SK-N-DZ (cell line): Measurements from ENCODE around the gene NUMA1.
A peak's percentile ranks its signal among the peaks of the same experiment; 100 is the strongest.

ENCODE experiments used
- DNase-seq: peaks from one replicate; pipeline ENCODE4 v3.0.0-alpha.2; 2015; ENCODE audit warnings: low spot score

Gene NUMA1

GRCh38 chr11:72102946-72103753 lies 22.8 kb upstream of the NUMA1 start, which contains the start of gene LAMTOR1:
LAMTOR1 (minus strand) TSS chr11:72103297; CDS start chr11:72103224, 73 bp downstream.
- DNase-seq = peak; percentile 100

- no peak for DNase-seq
Measured at GRCh38 chr11:72102631-72102945, 22.2 kb upstream of the NUMA1 start.

- DNase-seq = no peak
Measured at GRCh38 chr11:72102162-72102561, 21.8 kb upstream of the NUMA1 start.

- DNase-seq = no peak
Measured at GRCh38 chr11:72100462-72100861, 20.1 kb upstream of the NUMA1 start.

GRCh38 chr11:72100009-72100408 lies 19.7 kb upstream of the NUMA1 start:
- no peak for DNase-seq

- DNase-seq = no peak
Measured at GRCh38 chr11:72098741-72099140, 18.4 kb upstream of the NUMA1 start.

- peak; percentile 63 for DNase-seq
Measured at GRCh38 chr11:72091292-72091691, 10.9 kb upstream of the NUMA1 start.

- no peak for DNase-seq
Measured at GRCh38 chr11:72088076-72088808, 7.9 kb upstream of the NUMA1 start.

GRCh38 chr11:72085621-72086351 lies 5.4 kb upstream of the NUMA1 start:
- peak; percentile 52 for DNase-seq

GRCh38 chr11:72084965-72085364 lies 4.6 kb upstream of the NUMA1 start:
- peak; percentile 77 for DNase-seq

- DNase-seq = no peak
Measured at GRCh38 chr11:72084076-72084475, 3.7 kb upstream of the NUMA1 start.

- no peak for DNase-seq
Measured at GRCh38 chr11:72083414-72083813, 3.1 kb upstream of the NUMA1 start.

GRCh38 chr11:72081821-72082453 lies 1.6 kb upstream of the NUMA1 start:
- no peak for DNase-seq

GRCh38 chr11:72081184-72081644 lies 872 bp upstream of the NUMA1 start:
- DNase-seq = no peak

GRCh38 chr11:72079819-72080325 lies 470 bp downstream of the NUMA1 start:
- DNase-seq = no peak

GRCh38 chr11:72078477-72078876 lies 1.9 kb downstream of the NUMA1 start:
- no peak for DNase-seq

- DNase-seq = no peak
Measured at GRCh38 chr11:72075756-72076155, 4.6 kb downstream of the NUMA1 start.

- no peak for DNase-seq
Measured at GRCh38 chr11:72075109-72075508, 5.2 kb downstream of the NUMA1 start.

GRCh38 chr11:72072348-72072747 lies 8.0 kb downstream of the NUMA1 start:
- no peak for DNase-seq

- DNase-seq = no peak
Measured at GRCh38 chr11:72070491-72070890, 9.9 kb downstream of the NUMA1 start.

- DNase-seq = no peak
Measured at GRCh38 chr11:72069787-72070251, 10.5 kb downstream of the NUMA1 start.
